Choroid plexus epithelial cell (primary cell): Measurements from ENCODE around the gene IL6.
A peak's percentile ranks its signal among the peaks of the same experiment; 100 is the strongest.
"Not testable (repeated sequence)": the region's sequence is repeated elsewhere in the genome, so short reads cannot be mapped to it uniquely, and the experiment has no call there.

ENCODE experiments used
- DNase-seq: peaks from one replicate; pipeline ENCODE4 v3.0.0-alpha.2; 2010; ENCODE audit warnings: low read depth
- H3K4me3 ChIP-seq: 2 replicates; pipeline ENCODE4 v1.5.1; 2011; ENCODE audit warnings: low read depth, mild to moderate bottlenecking, control low read depth, low read length, moderate library complexity
- TF ChIP-seq, protein P1 (sequence below): conservative IDR thresholded peaks from 2 replicates; pipeline ENCODE4 v1.5.1; 2011; ENCODE audit warnings: low read depth, mild to moderate bottlenecking, control low read depth, inconsistent platforms, low read length, moderate library complexity

IL6 gene

GRCh38 chr7:22686620-22687019 lies 40.4 kb upstream of the IL6 start:
- TF ChIP-seq, protein P1, sequence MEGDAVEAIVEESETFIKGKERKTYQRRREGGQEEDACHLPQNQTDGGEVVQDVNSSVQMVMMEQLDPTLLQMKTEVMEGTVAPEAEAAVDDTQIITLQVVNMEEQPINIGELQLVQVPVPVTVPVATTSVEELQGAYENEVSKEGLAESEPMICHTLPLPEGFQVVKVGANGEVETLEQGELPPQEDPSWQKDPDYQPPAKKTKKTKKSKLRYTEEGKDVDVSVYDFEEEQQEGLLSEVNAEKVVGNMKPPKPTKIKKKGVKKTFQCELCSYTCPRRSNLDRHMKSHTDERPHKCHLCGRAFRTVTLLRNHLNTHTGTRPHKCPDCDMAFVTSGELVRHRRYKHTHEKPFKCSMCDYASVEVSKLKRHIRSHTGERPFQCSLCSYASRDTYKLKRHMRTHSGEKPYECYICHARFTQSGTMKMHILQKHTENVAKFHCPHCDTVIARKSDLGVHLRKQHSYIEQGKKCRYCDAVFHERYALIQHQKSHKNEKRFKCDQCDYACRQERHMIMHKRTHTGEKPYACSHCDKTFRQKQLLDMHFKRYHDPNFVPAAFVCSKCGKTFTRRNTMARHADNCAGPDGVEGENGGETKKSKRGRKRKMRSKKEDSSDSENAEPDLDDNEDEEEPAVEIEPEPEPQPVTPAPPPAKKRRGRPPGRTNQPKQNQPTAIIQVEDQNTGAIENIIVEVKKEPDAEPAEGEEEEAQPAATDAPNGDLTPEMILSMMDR: no peak
- no peak overlapping the region for H3K4me3 ChIP-seq
- DNase-seq: no peak

GRCh38 chr7:22688084-22688483 lies 38.9 kb upstream of the IL6 start:
- no peak overlapping the region for H3K4me3 ChIP-seq
- no peak for DNase-seq
- TF ChIP-seq, protein P1: no peak

DNA sequence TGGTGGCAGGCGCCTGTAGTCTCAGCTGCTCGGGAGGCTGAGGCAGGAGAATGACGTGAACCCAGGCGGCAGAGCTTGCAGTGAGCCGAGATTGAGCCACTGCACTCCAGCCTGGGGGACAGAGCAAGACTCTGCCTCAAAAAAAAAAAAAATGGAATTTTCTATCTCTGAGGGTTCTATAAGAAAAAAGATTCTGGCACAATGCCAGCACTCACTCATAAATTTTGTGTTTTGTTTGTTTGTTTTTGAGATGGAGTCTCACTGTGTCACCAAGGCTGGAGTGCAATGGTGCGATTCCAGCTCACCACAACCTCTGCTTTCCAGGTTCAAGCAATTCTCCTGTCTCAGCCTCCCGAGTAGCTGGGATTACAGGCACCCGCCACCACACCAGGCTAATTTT lies 38.1 kb upstream of the IL6 start:
- H3K4me3 ChIP-seq, DNase-seq: not testable (repeated sequence)

GRCh38 chr7:22694597-22695207 lies 32.3 kb upstream of the IL6 start:
- no peak overlapping the region for H3K4me3 ChIP-seq
- TF ChIP-seq, protein P1: no peak
- DNase-seq: no peak

DNA sequence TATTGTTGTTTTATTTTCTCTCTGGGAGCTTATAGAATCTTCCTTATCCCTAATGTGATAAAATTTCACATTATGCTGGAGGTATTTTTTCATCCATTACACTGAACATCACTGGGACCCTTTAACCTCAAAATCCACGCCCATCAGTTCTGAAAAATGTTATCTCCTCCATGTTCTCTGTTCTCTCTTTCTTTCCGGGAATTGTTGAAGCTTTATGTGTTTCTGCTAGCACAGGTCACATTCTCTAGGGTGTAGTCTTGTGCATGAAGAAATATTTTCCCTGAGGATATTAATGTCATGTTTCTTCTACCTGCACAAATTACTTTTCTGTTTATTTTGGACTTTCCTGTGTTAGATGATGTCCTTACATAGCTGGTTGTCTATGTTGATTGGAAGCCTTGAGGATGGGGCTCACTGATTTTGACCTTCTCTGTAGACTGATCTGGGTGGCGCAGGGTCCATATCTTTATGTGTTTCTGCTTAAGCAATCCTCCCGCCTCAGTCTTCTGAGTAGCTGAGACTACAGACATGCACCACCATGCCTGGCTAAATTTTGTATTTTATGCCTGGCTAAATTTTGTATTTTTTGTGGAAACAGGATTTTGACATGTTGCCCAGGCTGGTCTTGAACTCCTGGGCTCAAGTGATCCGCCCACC lies 31.4 kb upstream of the IL6 start:
- TF ChIP-seq, protein P1: no peak
- DNase-seq: no peak
- H3K4me3 ChIP-seq: no peak overlapping the region

GRCh38 chr7:22696541-22697228 lies 30.3 kb upstream of the IL6 start:
- peak; percentile 60 for DNase-seq
- TF ChIP-seq, protein P1: no peak
- H3K4me3 ChIP-seq: no peak overlapping the region

- TF ChIP-seq, protein P1: no peak
- H3K4me3 ChIP-seq: no peak overlapping the region
- no peak for DNase-seq
Observed at GRCh38 chr7:22697322-22697859, 29.6 kb upstream of the IL6 start.
